ENCODE measurements around the gene HCN3. TPM values are rescaled to one million over a fixed set of nuclear protein-coding genes. Genes with fewer than 3 reads are reported as not detected.
"Not testable (repeated sequence)": the region's sequence is repeated elsewhere in the genome, so short reads cannot be mapped to it uniquely, and the experiment has no call there.

The HCN3 gene
- total RNA-seq, 1 donor from 2014 or later: 1.0 TPM

GRCh38 chr1:155327981-155328380, 50.7 kb downstream of the HCN3 start:
- no peaks in the 10 kb centered on the region for H3K27me3 ChIP-seq (ENCODE audit: control insufficient read depth in 3 of 3, insufficient read depth in 3 of 3, low read length in 3 of 3)
- H3K9ac ChIP-seq (ENCODE audit: low read depth in 1 of 3, low read length in 3 of 3): no peak overlapping the region
- peaks cover 9 to 20% (median 14%) of the 10 kb centered on the region in 3 donors for H3K4me1 ChIP-seq (ENCODE audit: control insufficient read depth in 3 of 3, insufficient read depth in 3 of 3, low read length in 3 of 3)
- no peaks in the 10 kb centered on the region for H3K9me3 ChIP-seq (ENCODE audit: control insufficient read depth in 3 of 3, low read length in 3 of 3)
- H3K36me3 ChIP-seq (ENCODE audit: control insufficient read depth in 3 of 3, insufficient read depth in 3 of 3, low read length in 3 of 3): peaks cover 16 to 19% (median 19%) of the 10 kb centered on the region in 3 donors
- no peak overlapping the region for H3K27ac ChIP-seq (ENCODE audit: low read depth, low read length)
- H3K4me3 ChIP-seq (ENCODE audit: low read length in 3 of 3): no peak overlapping the region

DNA sequence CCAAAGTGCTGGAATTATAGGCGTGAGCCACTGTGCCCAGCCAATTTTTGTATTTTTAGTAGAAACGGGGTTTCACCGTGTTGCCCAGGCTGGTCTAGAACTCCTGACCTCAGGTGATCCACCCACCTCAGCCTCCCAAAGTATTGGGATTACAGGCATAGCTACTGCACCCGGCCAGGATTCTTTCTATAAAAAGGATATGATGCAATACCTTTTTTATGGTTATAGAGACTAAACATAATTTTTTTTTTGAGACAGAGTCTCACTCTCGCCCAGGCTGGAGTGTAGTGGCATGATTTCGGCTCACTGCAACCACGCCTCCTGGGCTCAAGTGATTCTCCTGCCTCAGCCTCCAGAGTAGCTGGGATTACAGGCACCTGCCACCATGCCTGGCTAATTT, 51.6 kb downstream of the HCN3 start:
- H3K27me3 ChIP-seq (ENCODE audit: control insufficient read depth in 3 of 3, insufficient read depth in 3 of 3, low read length in 3 of 3); H3K27ac ChIP-seq (ENCODE audit: low read depth, low read length); H3K9ac ChIP-seq (ENCODE audit: low read depth in 1 of 3, low read length in 3 of 3); H3K4me3 ChIP-seq (ENCODE audit: low read length in 3 of 3); H3K9me3 ChIP-seq (ENCODE audit: control insufficient read depth in 3 of 3, low read length in 3 of 3): not testable (repeated sequence)
- Histone ChIP-seq H3K4me1 (ENCODE audit: control insufficient read depth in 3 of 3, insufficient read depth in 3 of 3, low read length in 3 of 3) (peaks cover 9 to 18% (median 11%) of the 10 kb centered on the region in 3 donors), H3K36me3 (ENCODE audit: control insufficient read depth in 3 of 3, insufficient read depth in 3 of 3, low read length in 3 of 3) (peaks cover 16 to 19% (median 19%) of the 10 kb centered on the region in 3 donors)

DNA sequence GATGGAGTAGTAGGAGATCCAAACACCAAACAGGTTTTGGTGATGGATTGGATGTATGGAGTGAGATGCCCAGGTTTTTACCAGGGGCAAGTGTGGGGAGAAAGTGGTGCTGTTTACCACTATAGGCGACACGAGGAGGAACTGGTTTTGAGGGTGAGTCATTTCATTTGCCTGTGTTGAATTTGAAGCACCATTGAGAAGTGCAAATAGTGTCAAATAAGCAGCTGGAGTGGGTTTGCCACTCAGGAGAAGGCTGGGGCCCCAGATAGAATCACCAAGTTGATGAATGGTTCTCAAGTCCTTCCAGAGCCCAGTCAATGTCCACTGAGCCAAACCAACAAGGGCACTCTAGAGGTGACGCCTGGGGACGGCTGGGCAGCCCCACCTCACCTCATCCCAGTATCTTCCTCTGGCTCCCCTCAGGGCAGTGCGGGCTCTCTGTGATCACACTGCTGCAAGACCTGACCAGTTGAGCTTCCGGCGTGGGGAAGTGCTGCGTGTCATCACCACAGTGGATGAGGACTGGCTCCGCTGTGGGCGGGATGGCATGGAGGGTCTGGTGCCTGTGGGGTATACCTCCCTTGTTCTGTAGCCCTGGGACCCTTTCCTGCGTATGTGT, 52.8 kb downstream of the HCN3 start:
- H3K9me3 ChIP-seq (ENCODE audit: control insufficient read depth in 3 of 3, low read length in 3 of 3): no peaks in the 10 kb centered on the region
- no peak overlapping the region for H3K4me3 ChIP-seq (ENCODE audit: low read length in 3 of 3)
- peaks cover 19 to 25% (median 21%) of the 10 kb centered on the region in 3 donors for H3K36me3 ChIP-seq (ENCODE audit: control insufficient read depth in 3 of 3, insufficient read depth in 3 of 3, low read length in 3 of 3)
- no peak overlapping the region for H3K9ac ChIP-seq (ENCODE audit: low read depth in 1 of 3, low read length in 3 of 3)
- peaks cover 5 to 11% (median 6%) of the 10 kb centered on the region in 3 donors for H3K4me1 ChIP-seq (ENCODE audit: control insufficient read depth in 3 of 3, insufficient read depth in 3 of 3, low read length in 3 of 3)
- no peak overlapping the region for H3K27ac ChIP-seq (ENCODE audit: low read depth, low read length)
- no peaks in the 10 kb centered on the region for H3K27me3 ChIP-seq (ENCODE audit: control insufficient read depth in 3 of 3, insufficient read depth in 3 of 3, low read length in 3 of 3)

GRCh38 chr1:155334962-155335361, 57.7 kb downstream of the HCN3 start:
- Histone ChIP-seq H3K9me3 (ENCODE audit: control insufficient read depth in 3 of 3, low read length in 3 of 3) (no peaks in the 10 kb centered on the region), H3K4me3 (ENCODE audit: low read length in 3 of 3) (no peak overlapping the region), H3K27me3 (ENCODE audit: control insufficient read depth in 3 of 3, insufficient read depth in 3 of 3, low read length in 3 of 3) (no peaks in the 10 kb centered on the region), H3K27ac (ENCODE audit: low read depth, low read length) (no peak overlapping the region), H3K36me3 (ENCODE audit: control insufficient read depth in 3 of 3, insufficient read depth in 3 of 3, low read length in 3 of 3) (peaks cover 49 to 59% (median 51%) of the 10 kb centered on the region in 3 donors), H3K4me1 (ENCODE audit: control insufficient read depth in 3 of 3, insufficient read depth in 3 of 3, low read length in 3 of 3) (no peaks in the 10 kb centered on the region), H3K9ac (ENCODE audit: low read depth in 1 of 3, low read length in 3 of 3) (no peak overlapping the region)

Other genes starting within 250 kb of the HCN3 start
- not detected for gene DCST2, start 243.7 kb upstream of the HCN3 start, total RNA-seq
- not detected for gene DCST1, start 243.6 kb upstream of the HCN3 start, total RNA-seq
- gene ADAM15, start 226.1 kb upstream of the HCN3 start, total RNA-seq: 33.9 TPM
- gene EFNA4, start 213.7 kb upstream of the HCN3 start, total RNA-seq: 3.7 TPM
- gene EFNA3, start 198.6 kb upstream of the HCN3 start, total RNA-seq: 0.52 TPM
- gene EFNA1, start 149.6 kb upstream of the HCN3 start, total RNA-seq: 13.0 TPM
- gene SLC50A1, start 141.6 kb upstream of the HCN3 start, total RNA-seq: 19.8 TPM
- 13.6 TPM for gene DPM3, start 136.9 kb upstream of the HCN3 start, total RNA-seq
- 104 TPM for gene KRTCAP2, start 104.2 kb upstream of the HCN3 start, total RNA-seq
- under 0.01 TPM for gene TRIM46, start 103.6 kb upstream of the HCN3 start, total RNA-seq
- 40.2 TPM for gene THBS3, start 69.6 kb upstream of the HCN3 start, total RNA-seq
- gene MTX1, start 68.8 kb upstream of the HCN3 start, total RNA-seq: 16.2 TPM
- 2.1 TPM for gene ENTREP3, start 22.0 kb upstream of the HCN3 start, total RNA-seq
- gene SCAMP3, start 15.1 kb upstream of the HCN3 start, total RNA-seq: 16.2 TPM
- gene CLK2, start 4.0 kb upstream of the HCN3 start, total RNA-seq: 23.5 TPM
- gene PKLR, start 24.0 kb downstream of the HCN3 start, total RNA-seq: not detected
- gene FDPS, start 31.4 kb downstream of the HCN3 start, total RNA-seq: 69.4 TPM
- gene RUSC1, start 43.4 kb downstream of the HCN3 start, total RNA-seq: 9.4 TPM

Measured in skeletal muscle tissue (tissue), 4 donors.